SK-N-SH (cell line): ENCODE results near the gene GNB2. TPM values are rescaled to one million over a fixed set of nuclear protein-coding genes. Genes with fewer than 3 reads are reported as not detected.
A peak's percentile ranks its signal among the peaks of the same experiment; 100 is the strongest.

Experiments used
- CTCF ChIA-PET: fragments of 300-600, 350-600 bp; formaldehyde crosslinking; extraction: SDS; loops from one replicate; lab custom pipeline; 2021; lab: Yijun Ruan, JAX
- POLR2A ChIA-PET: fragments of 350-600 bp; sonication (Branson Sonifier 250); formaldehyde crosslinking; extraction: SDS; loops from one replicate; lab custom pipeline; 2020; ENCODE audit warnings: antibody characterized with exemption, inconsistent platforms; lab: Yijun Ruan, JAX
- DNase-seq: peaks from one replicate; pipeline ENCODE4 v3.0.0; 2012
- H2AFZ ChIP-seq: fragments of 200-600 bp; sonication (generic); 2 replicates; pipeline ENCODE4 v1.8.1; 2016; ENCODE audit warnings: antibody characterized with exemption, mild to moderate bottlenecking, low read depth
- H3F3A ChIP-seq: fragments of 200-600 bp; sonication (generic); replicated peaks from 2 replicates; pipeline ENCODE3; 2016; ENCODE audit warnings: antibody characterized with exemption, mild to moderate bottlenecking; ENCODE audit not compliant: insufficient read depth
- H3K27ac ChIP-seq, 2 experiments: fragments of 200-500 bp in 1 of 2; fragments of 200-600 bp in 1 of 2; sonication (Bioruptor generic) in 1 of 2; sonication (generic), shearing (Covaris generic) in 1 of 2; 2 replicates each; pipeline versions ENCODE4 v1.5.1 to v1.6.1; 2014 to 2016; ENCODE audit warnings: low read depth in 2 of 2, inconsistent platforms in 1 of 2, low read length in 1 of 2, mild to moderate bottlenecking in 1 of 2, mixed read lengths in 1 of 2
- H3K27me3 ChIP-seq: fragments of 200-600 bp; sonication (generic), shearing (Covaris generic); 2 replicates; pipeline ENCODE4 v1.6.1; 2016; ENCODE audit warnings: mixed run types; ENCODE audit not compliant: insufficient read depth
- H3K36me3 ChIP-seq, 2 experiments: fragments of 200-500 bp in 1 of 2; fragments of 200-600 bp in 1 of 2; sonication (Bioruptor generic) in 1 of 2; sonication (generic) in 1 of 2; replicated peaks in 1 of 2; 2 replicates each; pipeline versions ENCODE3 to v1.5.1; 2014 to 2016; ENCODE audit warnings: low read length in 1 of 2, mild to moderate bottlenecking in 1 of 2; ENCODE audit not compliant: insufficient read depth in 2 of 2, control insufficient read depth in 1 of 2
- H3K4me1 ChIP-seq, 2 experiments: fragments of 200-500 bp in 1 of 2; fragments of 200-600 bp in 1 of 2; sonication (Bioruptor generic) in 1 of 2; sonication (generic), shearing (Covaris generic) in 1 of 2; 2 replicates each; pipeline versions ENCODE4 v1.5.1 to v1.6.1; 2014 to 2016; ENCODE audit warnings: low read depth in 1 of 2, low read length in 1 of 2, mixed run types in 1 of 2; ENCODE audit not compliant: insufficient read depth in 2 of 2, control insufficient read depth in 1 of 2
- H3K4me2 ChIP-seq: fragments of 200-600 bp; sonication (generic), shearing (Covaris generic); 2 replicates; pipeline ENCODE4 v1.6.1; 2017; ENCODE audit warnings: mixed run types
- H3K4me3 ChIP-seq, 2 experiments: fragments of 200-500 bp in 1 of 2; fragments of 200-600 bp in 1 of 2; sonication (Bioruptor generic) in 1 of 2; sonication (generic), shearing (Covaris generic) in 1 of 2; 2 replicates each; pipeline versions ENCODE4 v1.5.1 to v1.8.1; 2014 to 2016; ENCODE audit warnings: low read depth in 2 of 2, inconsistent platforms in 1 of 2, low read length in 1 of 2, mild to moderate bottlenecking in 1 of 2, mixed read lengths in 1 of 2, moderate library complexity in 1 of 2
- H3K79me2 ChIP-seq: fragments of 200-600 bp; sonication (generic); 2 replicates; pipeline ENCODE4 v1.8.1; 2017; ENCODE audit warnings: mild to moderate bottlenecking; ENCODE audit not compliant: insufficient read depth
- H3K9ac ChIP-seq: fragments of 200-600 bp; sonication (generic); 2 replicates; pipeline ENCODE4 v1.6.1; 2017; ENCODE audit warnings: mixed run types
- H3K9me2 ChIP-seq: fragments of 200-600 bp; sonication (generic); 2 replicates; pipeline ENCODE4 v1.6.1; 2017; ENCODE audit warnings: mixed run types
- H3K9me3 ChIP-seq: fragments of 200-600 bp; sonication (generic); 2 replicates; pipeline ENCODE4 v1.6.1; 2017; ENCODE audit warnings: mixed run types, mild to moderate bottlenecking, moderate library complexity
- H4K20me1 ChIP-seq: fragments of 200-600 bp; sonication (generic); 2 replicates; pipeline ENCODE4 v1.6.1; 2017; ENCODE audit warnings: mild to moderate bottlenecking, mixed run types; ENCODE audit not compliant: insufficient read depth
- EZH2phosphoT487 ChIP-seq: fragments of 200-600 bp; sonication (generic); IDR thresholded peaks from 2 replicates; pipeline ENCODE4 v1.6.1; 2017; ENCODE audit warnings: low read depth, mixed run types, mild to moderate bottlenecking, antibody characterized with exemption, moderate library complexity, borderline replicate concordance
- FOXJ3 ChIP-seq: sonication (generic); formaldehyde crosslinking; IDR thresholded peaks from 2 replicates; pipeline ENCODE4 v1.5.1; 2020; ENCODE audit warnings: mild to moderate bottlenecking, missing genetic modification reagents
- GATA2 ChIP-seq: sonication (generic); formaldehyde crosslinking; IDR thresholded peaks from 2 replicates; pipeline ENCODE4 v1.5.0; 2020; ENCODE audit warnings: mild to moderate bottlenecking, missing genetic modification reagents
- MXI1 ChIP-seq: IDR thresholded peaks from 2 replicates; pipeline ENCODE4 v1.6.1; 2012; ENCODE audit warnings: mild to moderate bottlenecking, low read depth, low read length, improper control_type of control experiment
- RAD21 ChIP-seq: IDR thresholded peaks from 2 replicates; pipeline ENCODE4 v1.6.1; 2012; ENCODE audit warnings: mild to moderate bottlenecking, low read length
- RXRA ChIP-seq: IDR thresholded peaks from 2 replicates; pipeline ENCODE4 v1.4.0; 2012; ENCODE audit warnings: low read depth, mild to moderate bottlenecking, borderline replicate concordance
- SIN3A ChIP-seq: IDR thresholded peaks from 2 replicates; pipeline ENCODE4 v1.6.1; 2012; ENCODE audit warnings: low read depth, mild to moderate bottlenecking, low read length, moderate library complexity, borderline replicate concordance
- SMC3 ChIP-seq: IDR thresholded peaks from 2 replicates; pipeline ENCODE4 v1.6.1; 2012; ENCODE audit warnings: low read depth, low read length, improper control_type of control experiment
- YY1 ChIP-seq: IDR thresholded peaks from 2 replicates; pipeline ENCODE4 v1.4.0; 2012; ENCODE audit warnings: low read depth, mild to moderate bottlenecking
- WGBS: methylation state at CpG from one replicate; pipeline ENCODE4 v1.1.6; 2017; ENCODE audit warnings: low lambda C conversion rate; 5-methylcytosine and 5-hydroxymethylcytosine counted together
- polyA plus RNA-seq, 3 experiments: library from polyadenylated mRNA; depleted of rRNA; stranded (reverse); fragments of >200 nt; gene quantifications; 2 replicates each; pipeline ENCODE4 v1.2.3, GENCODE V29; 2012
- TF ChIP-seq, protein P1 (sequence below): IDR thresholded peaks from 2 replicates; pipeline ENCODE4; 2012
- TF ChIP-seq, protein P2 (sequence below): IDR thresholded peaks from 2 replicates; pipeline ENCODE4 v1.4.0; 2012; ENCODE audit warnings: low read depth, borderline replicate concordance
- TF ChIP-seq, protein P3 (sequence below): IDR thresholded peaks from 2 replicates; pipeline ENCODE4 v1.6.1; 2012; ENCODE audit warnings: mild to moderate bottlenecking, low read depth, low read length, moderate library complexity
- TF ChIP-seq, protein P4 (sequence below): fragments of 150-350 bp; IDR thresholded peaks from 2 replicates; pipeline ENCODE4 v1.6.1; 2016; ENCODE audit warnings: mild to moderate bottlenecking, low read depth, low read length
- TF ChIP-seq, protein P5 (sequence below): IDR thresholded peaks from 2 replicates; pipeline ENCODE4 v1.4.0; 2012; ENCODE audit warnings: low read depth
- TF ChIP-seq, protein P6 (sequence below): fragments of 200-600 bp; sonication (generic); IDR thresholded peaks from 2 replicates; pipeline ENCODE4 v1.6.1; 2017; ENCODE audit warnings: antibody characterized with exemption, mild to moderate bottlenecking, moderate library complexity
- TF ChIP-seq, protein P7 (sequence below): IDR thresholded peaks from 2 replicates; pipeline ENCODE4 v1.4.0; 2012; ENCODE audit warnings: low read depth, borderline replicate concordance

The GNB2 gene
- polyA plus RNA-seq, 1 of the 3 experiments (the other 2 are of a cell fraction), result 398 TPM

DNA sequence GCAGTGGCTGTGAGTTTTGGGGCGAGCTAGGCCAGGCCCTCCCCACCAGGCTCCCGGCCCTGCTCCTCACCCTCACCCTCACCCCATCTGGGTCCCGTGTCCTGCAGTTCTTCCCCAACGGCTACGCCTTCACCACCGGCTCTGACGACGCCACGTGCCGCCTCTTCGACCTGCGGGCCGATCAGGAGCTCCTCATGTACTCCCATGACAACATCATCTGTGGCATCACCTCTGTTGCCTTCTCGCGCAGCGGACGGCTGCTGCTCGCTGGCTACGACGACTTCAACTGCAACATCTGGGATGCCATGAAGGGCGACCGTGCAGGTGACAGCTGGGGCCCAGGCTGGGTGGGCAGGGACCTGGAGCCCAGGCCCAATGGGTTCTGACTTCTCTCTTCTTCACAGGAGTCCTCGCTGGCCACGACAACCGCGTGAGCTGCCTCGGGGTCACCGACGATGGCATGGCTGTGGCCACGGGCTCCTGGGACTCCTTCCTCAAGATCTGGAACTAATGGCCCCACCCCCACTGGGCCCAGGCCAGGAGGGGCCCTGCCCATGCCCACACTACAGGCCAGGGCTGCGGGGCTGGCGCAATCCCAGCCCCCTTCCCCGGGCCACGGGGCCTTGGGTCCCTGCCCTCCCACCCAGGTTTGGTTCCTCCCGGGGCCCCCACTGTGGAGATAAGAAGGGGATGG lies 4.9 kb downstream of the GNB2 start:
- H3F3A ChIP-seq, result peaks cover 59% of the 10 kb centered on the region
- no peak overlapping the region; a peak in 1 of 4 replicates for H3K4me3 ChIP-seq
- H3K27me3 ChIP-seq, result no peaks in the 10 kb centered on the region
- peaks cover 33 to 68% of the 10 kb centered on the region in 2 experiments for H3K36me3 ChIP-seq
- ChIA-PET POLR2A (interaction anchor here (0.5 to 6.3 kb wide), 8 partner anchors 12 to 222 kb away, joined by 3 to 23 read pairs (median 4); partner anchors contain the start of genes FBXO24, GIGYF1, MOSPD3 and POP7), CTCF (interaction anchor here (0.8 to 10.5 kb wide), 10 partner anchors 14 to 196 kb away, joined by 3 to 227 read pairs (median 4); partner anchors contain the start of genes GIGYF1, MOSPD3 and SLC12A9)
- peaks cover 0 to 35% of the 10 kb centered on the region in 2 experiments; a peak in 1 of 4 replicates for H3K4me1 ChIP-seq
- no peak overlapping the region for H3K9ac ChIP-seq
- H3K4me2 ChIP-seq, result no peak overlapping the region
- 95% methylated on average over 25 of the region's 35 CpGs for WGBS
- TF ChIP-seq, protein P1, sequence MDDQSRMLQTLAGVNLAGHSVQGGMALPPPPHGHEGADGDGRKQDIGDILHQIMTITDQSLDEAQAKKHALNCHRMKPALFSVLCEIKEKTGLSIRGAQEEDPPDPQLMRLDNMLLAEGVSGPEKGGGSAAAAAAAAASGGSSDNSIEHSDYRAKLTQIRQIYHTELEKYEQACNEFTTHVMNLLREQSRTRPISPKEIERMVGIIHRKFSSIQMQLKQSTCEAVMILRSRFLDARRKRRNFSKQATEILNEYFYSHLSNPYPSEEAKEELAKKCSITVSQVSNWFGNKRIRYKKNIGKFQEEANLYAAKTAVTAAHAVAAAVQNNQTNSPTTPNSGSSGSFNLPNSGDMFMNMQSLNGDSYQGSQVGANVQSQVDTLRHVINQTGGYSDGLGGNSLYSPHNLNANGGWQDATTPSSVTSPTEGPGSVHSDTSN, result no peak
- TF ChIP-seq FOXJ3 (CRISPR knock-in tag), result no peak
- TF ChIP-seq MXI1, result no peak
- TF ChIP-seq, protein P2, sequence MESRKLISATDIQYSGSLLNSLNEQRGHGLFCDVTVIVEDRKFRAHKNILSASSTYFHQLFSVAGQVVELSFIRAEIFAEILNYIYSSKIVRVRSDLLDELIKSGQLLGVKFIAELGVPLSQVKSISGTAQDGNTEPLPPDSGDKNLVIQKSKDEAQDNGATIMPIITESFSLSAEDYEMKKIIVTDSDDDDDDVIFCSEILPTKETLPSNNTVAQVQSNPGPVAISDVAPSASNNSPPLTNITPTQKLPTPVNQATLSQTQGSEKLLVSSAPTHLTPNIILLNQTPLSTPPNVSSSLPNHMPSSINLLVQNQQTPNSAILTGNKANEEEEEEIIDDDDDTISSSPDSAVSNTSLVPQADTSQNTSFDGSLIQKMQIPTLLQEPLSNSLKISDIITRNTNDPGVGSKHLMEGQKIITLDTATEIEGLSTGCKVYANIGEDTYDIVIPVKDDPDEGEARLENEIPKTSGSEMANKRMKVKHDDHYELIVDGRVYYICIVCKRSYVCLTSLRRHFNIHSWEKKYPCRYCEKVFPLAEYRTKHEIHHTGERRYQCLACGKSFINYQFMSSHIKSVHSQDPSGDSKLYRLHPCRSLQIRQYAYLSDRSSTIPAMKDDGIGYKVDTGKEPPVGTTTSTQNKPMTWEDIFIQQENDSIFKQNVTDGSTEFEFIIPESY, result no peak
- TF ChIP-seq YY1, result no peak
- TF ChIP-seq RXRA, result no peak
- TF ChIP-seq SMC3, result no peak
- TF ChIP-seq, protein P3, sequence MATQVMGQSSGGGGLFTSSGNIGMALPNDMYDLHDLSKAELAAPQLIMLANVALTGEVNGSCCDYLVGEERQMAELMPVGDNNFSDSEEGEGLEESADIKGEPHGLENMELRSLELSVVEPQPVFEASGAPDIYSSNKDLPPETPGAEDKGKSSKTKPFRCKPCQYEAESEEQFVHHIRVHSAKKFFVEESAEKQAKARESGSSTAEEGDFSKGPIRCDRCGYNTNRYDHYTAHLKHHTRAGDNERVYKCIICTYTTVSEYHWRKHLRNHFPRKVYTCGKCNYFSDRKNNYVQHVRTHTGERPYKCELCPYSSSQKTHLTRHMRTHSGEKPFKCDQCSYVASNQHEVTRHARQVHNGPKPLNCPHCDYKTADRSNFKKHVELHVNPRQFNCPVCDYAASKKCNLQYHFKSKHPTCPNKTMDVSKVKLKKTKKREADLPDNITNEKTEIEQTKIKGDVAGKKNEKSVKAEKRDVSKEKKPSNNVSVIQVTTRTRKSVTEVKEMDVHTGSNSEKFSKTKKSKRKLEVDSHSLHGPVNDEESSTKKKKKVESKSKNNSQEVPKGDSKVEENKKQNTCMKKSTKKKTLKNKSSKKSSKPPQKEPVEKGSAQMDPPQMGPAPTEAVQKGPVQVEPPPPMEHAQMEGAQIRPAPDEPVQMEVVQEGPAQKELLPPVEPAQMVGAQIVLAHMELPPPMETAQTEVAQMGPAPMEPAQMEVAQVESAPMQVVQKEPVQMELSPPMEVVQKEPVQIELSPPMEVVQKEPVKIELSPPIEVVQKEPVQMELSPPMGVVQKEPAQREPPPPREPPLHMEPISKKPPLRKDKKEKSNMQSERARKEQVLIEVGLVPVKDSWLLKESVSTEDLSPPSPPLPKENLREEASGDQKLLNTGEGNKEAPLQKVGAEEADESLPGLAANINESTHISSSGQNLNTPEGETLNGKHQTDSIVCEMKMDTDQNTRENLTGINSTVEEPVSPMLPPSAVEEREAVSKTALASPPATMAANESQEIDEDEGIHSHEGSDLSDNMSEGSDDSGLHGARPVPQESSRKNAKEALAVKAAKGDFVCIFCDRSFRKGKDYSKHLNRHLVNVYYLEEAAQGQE, result no peak
- TF ChIP-seq, protein P4, sequence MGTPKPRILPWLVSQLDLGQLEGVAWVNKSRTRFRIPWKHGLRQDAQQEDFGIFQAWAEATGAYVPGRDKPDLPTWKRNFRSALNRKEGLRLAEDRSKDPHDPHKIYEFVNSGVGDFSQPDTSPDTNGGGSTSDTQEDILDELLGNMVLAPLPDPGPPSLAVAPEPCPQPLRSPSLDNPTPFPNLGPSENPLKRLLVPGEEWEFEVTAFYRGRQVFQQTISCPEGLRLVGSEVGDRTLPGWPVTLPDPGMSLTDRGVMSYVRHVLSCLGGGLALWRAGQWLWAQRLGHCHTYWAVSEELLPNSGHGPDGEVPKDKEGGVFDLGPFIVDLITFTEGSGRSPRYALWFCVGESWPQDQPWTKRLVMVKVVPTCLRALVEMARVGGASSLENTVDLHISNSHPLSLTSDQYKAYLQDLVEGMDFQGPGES, result no peak
- no peak for TF ChIP-seq GATA2
- no peak for TF ChIP-seq SIN3A
- TF ChIP-seq, protein P5, sequence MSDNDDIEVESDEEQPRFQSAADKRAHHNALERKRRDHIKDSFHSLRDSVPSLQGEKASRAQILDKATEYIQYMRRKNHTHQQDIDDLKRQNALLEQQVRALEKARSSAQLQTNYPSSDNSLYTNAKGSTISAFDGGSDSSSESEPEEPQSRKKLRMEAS, result no peak
- TF ChIP-seq RAD21, result no peak
- no peak for TF ChIP-seq EZH2phosphoT487
- TF ChIP-seq, protein P6, sequence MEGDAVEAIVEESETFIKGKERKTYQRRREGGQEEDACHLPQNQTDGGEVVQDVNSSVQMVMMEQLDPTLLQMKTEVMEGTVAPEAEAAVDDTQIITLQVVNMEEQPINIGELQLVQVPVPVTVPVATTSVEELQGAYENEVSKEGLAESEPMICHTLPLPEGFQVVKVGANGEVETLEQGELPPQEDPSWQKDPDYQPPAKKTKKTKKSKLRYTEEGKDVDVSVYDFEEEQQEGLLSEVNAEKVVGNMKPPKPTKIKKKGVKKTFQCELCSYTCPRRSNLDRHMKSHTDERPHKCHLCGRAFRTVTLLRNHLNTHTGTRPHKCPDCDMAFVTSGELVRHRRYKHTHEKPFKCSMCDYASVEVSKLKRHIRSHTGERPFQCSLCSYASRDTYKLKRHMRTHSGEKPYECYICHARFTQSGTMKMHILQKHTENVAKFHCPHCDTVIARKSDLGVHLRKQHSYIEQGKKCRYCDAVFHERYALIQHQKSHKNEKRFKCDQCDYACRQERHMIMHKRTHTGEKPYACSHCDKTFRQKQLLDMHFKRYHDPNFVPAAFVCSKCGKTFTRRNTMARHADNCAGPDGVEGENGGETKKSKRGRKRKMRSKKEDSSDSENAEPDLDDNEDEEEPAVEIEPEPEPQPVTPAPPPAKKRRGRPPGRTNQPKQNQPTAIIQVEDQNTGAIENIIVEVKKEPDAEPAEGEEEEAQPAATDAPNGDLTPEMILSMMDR, result no peak
- TF ChIP-seq, protein P7, sequence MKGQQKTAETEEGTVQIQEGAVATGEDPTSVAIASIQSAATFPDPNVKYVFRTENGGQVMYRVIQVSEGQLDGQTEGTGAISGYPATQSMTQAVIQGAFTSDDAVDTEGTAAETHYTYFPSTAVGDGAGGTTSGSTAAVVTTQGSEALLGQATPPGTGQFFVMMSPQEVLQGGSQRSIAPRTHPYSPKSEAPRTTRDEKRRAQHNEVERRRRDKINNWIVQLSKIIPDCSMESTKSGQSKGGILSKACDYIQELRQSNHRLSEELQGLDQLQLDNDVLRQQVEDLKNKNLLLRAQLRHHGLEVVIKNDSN, result no peak
- H2AFZ ChIP-seq, result no peak overlapping the region
- H3K9me2 ChIP-seq, result no peaks in the 10 kb centered on the region
- H3K79me2 ChIP-seq, result peaks cover 49% of the 10 kb centered on the region
- peak overlapping the region; percentile 4 to 73; a peak in 3 of 4 replicates for H3K27ac ChIP-seq
- DNase-seq, result peak; percentile 66
- H3K9me3 ChIP-seq, result no peaks in the 10 kb centered on the region
- H4K20me1 ChIP-seq, result peaks cover 58% of the 10 kb centered on the region
